H1 (cell line): ENCODE measurements around the gene KRTAP3-2.

Source experiments
- CREB1 ChIP-seq: IDR thresholded peaks from 2 replicates; pipeline ENCODE4 v1.6.1; 2012; ENCODE audit warnings: inconsistent platforms
- EGR1 ChIP-seq: IDR thresholded peaks from 2 replicates; pipeline ENCODE4 v1.6.1; 2011; ENCODE audit warnings: low read depth, low read length, borderline replicate concordance
- EZH2 ChIP-seq: fragments of 200-600 bp; sonication (generic); IDR thresholded peaks from 2 replicates; pipeline ENCODE4 v1.7.1; 2012; ENCODE audit warnings: low read depth, mild to moderate bottlenecking, moderate library complexity, low read length, inconsistent platforms; ENCODE audit not compliant: severe bottlenecking
- JUND ChIP-seq: IDR thresholded peaks from 2 replicates; pipeline ENCODE4 v1.6.1; 2011; ENCODE audit warnings: mild to moderate bottlenecking, improper control_type of control experiment, low read length
- KDM1A ChIP-seq: fragments of 200-600, 300-600 bp; sonication (generic); IDR thresholded peaks from 2 replicates; pipeline ENCODE4 v1.7.1; 2016; ENCODE audit warnings: mild to moderate bottlenecking, low read length, borderline replicate concordance
- KDM4A ChIP-seq: IDR thresholded peaks from one replicate; pipeline ENCODE4 v1.7.1; 2012; ENCODE audit warnings: low read depth, mild to moderate bottlenecking, moderate library complexity, low read length, inconsistent platforms; ENCODE audit not compliant: severe bottlenecking
- POLR2A ChIP-seq, 2 experiments: IDR thresholded peaks; 1 replicate in 1 of 2; 2 replicates in 1 of 2; pipeline ENCODE4 v1.6.1; 2011; ENCODE audit warnings: low read depth in 2 of 2, low read length in 2 of 2, mild to moderate bottlenecking in 2 of 2; ENCODE audit errors: control extremely low read depth in 1 of 2
- POLR2AphosphoS5 ChIP-seq: IDR thresholded peaks from 2 replicates; pipeline ENCODE4 v1.6.1; 2011; ENCODE audit warnings: low read depth, low read length
- SIN3A ChIP-seq, 2 experiments: IDR thresholded peaks in 1 of 2; conservative IDR thresholded peaks in 1 of 2; 2 replicates each; pipeline ENCODE4 v1.6.1; 2011 to 2012; ENCODE audit warnings: low read length in 2 of 2, improper control_type of control experiment in 1 of 2, low read depth in 1 of 2, mild to moderate bottlenecking in 1 of 2
- SP4 ChIP-seq: IDR thresholded peaks from 2 replicates; pipeline ENCODE4 v1.6.1; 2012; ENCODE audit warnings: low read length, inconsistent platforms
- SRF ChIP-seq: IDR thresholded peaks from 2 replicates; pipeline ENCODE4 v1.6.1; 2011; ENCODE audit warnings: mild to moderate bottlenecking, low read depth, low read length, moderate library complexity
- TBP ChIP-seq: IDR thresholded peaks from 2 replicates; pipeline ENCODE4 v1.6.1; 2011; ENCODE audit warnings: low read depth, low read length, improper control_type of control experiment
- TCF12 ChIP-seq: IDR thresholded peaks from 2 replicates; pipeline ENCODE4 v1.6.1; 2011; ENCODE audit warnings: low read depth, mild to moderate bottlenecking, low read length
- TF ChIP-seq, protein P1 (sequence below), 3 experiments: IDR thresholded peaks; 1 replicate in 2 of 3; 2 replicates in 1 of 3; pipeline versions ENCODE4 v1.5.1 to v1.6.1; 2011; ENCODE audit warnings: low read length in 3 of 3, mild to moderate bottlenecking in 3 of 3, inconsistent platforms in 2 of 3, low read depth in 1 of 3, moderate library complexity in 1 of 3; ENCODE audit not compliant: insufficient read depth in 1 of 3; ENCODE audit errors: control extremely low read depth in 1 of 3

DNA sequence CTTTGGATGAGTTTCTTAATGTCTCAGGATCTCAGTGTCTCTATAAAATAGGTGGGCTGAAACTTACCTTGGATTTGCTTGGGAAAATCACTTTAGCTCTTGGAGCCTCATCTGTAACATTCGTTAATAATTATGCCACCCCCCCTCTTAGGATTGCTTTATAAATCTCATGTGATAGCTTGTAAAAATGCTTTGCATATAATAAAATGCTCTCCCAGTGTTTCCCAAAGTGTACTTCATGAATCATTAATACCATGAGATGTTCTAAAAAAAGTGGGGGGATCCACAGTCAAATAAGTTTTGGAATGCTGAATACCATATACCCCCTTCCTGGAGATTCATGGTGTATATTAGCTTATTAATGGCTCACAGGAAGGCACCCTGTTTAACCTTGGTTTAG is 38.1 kb downstream of the KRTAP3-2 start:
- TF ChIP-seq SIN3A (conservative IDR thresholded peaks at IDR 0.05 in 1 of 2, IDR thresholded peaks at IDR 0.05 in 1 of 2; ENCODE audit: low read depth in 1 of 2, low read length in 2 of 2), result no peak
- TF ChIP-seq KDM4A, result no peak
- TF ChIP-seq SRF, result no peak
- TF ChIP-seq TCF12, result no peak
- no peak for TF ChIP-seq POLR2A (IDR thresholded peaks at IDR 0.05; ENCODE audit: control extremely low read depth in 1 of 2, low read depth in 2 of 2, low read length in 2 of 2)
- TF ChIP-seq POLR2AphosphoS5, result no peak
- TF ChIP-seq, protein P1, sequence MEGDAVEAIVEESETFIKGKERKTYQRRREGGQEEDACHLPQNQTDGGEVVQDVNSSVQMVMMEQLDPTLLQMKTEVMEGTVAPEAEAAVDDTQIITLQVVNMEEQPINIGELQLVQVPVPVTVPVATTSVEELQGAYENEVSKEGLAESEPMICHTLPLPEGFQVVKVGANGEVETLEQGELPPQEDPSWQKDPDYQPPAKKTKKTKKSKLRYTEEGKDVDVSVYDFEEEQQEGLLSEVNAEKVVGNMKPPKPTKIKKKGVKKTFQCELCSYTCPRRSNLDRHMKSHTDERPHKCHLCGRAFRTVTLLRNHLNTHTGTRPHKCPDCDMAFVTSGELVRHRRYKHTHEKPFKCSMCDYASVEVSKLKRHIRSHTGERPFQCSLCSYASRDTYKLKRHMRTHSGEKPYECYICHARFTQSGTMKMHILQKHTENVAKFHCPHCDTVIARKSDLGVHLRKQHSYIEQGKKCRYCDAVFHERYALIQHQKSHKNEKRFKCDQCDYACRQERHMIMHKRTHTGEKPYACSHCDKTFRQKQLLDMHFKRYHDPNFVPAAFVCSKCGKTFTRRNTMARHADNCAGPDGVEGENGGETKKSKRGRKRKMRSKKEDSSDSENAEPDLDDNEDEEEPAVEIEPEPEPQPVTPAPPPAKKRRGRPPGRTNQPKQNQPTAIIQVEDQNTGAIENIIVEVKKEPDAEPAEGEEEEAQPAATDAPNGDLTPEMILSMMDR (IDR thresholded peaks at IDR 0.05; ENCODE audit: control extremely low read depth in 1 of 3, insufficient read depth in 1 of 3, low read depth in 1 of 3, low read length in 3 of 3), result no peak
- TF ChIP-seq JUND, result no peak
- no peak for TF ChIP-seq SP4
- TF ChIP-seq CREB1, result no peak
- TF ChIP-seq EGR1, result no peak
- no peak for TF ChIP-seq TBP
- no peak for TF ChIP-seq EZH2
- no peak for TF ChIP-seq KDM1A
